A673 (cell line): ENCODE results near the gene NUFIP1. TPM values are rescaled to one million over a fixed set of nuclear protein-coding genes. Genes with fewer than 3 reads are reported as not detected.
"Not testable (repeated sequence)": the region's sequence is repeated elsewhere in the genome, so short reads cannot be mapped to it uniquely, and the experiment has no call there.

ENCODE experiments used
- BruUV-seq: library from RNA; stranded (reverse); fragments of 400-500 nt; replicated peaks from 2 replicates; lab custom pipeline; 2021; lab: Mats Ljungman, UMichigan
- CTCF ChIA-PET: fragments of 300-600 bp; sonication (Branson Sonifier 250); formaldehyde crosslinking; loops from one replicate; lab custom pipeline; 2022; ENCODE audit warnings: antibody characterized with exemption; lab: Charles Lee
- POLR2A ChIA-PET: fragments of 300-600 bp; sonication (Branson Sonifier 250); formaldehyde crosslinking; loops from one replicate; lab custom pipeline; 2022; ENCODE audit warnings: antibody characterized with exemption; ENCODE audit not compliant: low non-redundant PET; lab: Charles Lee
- DNase-seq: peaks from one replicate; pipeline ENCODE4 v3.0.0-alpha.2; 2015; ENCODE audit warnings: low spot score
- H3K27ac ChIP-seq: fragments of 200-600 bp; sonication (generic); 2 replicates; pipeline ENCODE4 v1.5.1; 2016; ENCODE audit warnings: mixed run types, low read depth, mild to moderate bottlenecking, mixed read lengths, antibody characterized with exemption, low read length; ENCODE audit not compliant: poor library complexity, severe bottlenecking
- H3K27me3 ChIP-seq: fragments of 200-600 bp; sonication (generic); replicated peaks from 2 replicates; pipeline ENCODE4 v1.6.1; 2017; ENCODE audit warnings: mixed run types, low read depth, mild to moderate bottlenecking, mixed read lengths, antibody characterized with exemption, low read length; ENCODE audit not compliant: insufficient read depth, poor library complexity
- H3K36me3 ChIP-seq: fragments of 200-600 bp; sonication (generic); 2 replicates; pipeline ENCODE4 v1.6.1; 2016; ENCODE audit warnings: mixed run types, mild to moderate bottlenecking, mixed read lengths, antibody characterized with exemption, low read length; ENCODE audit not compliant: insufficient read depth, poor library complexity, severe bottlenecking
- H3K4me1 ChIP-seq: fragments of 200-600 bp; sonication (generic); 2 replicates; pipeline ENCODE4 v1.6.1; 2017; ENCODE audit warnings: mixed run types, mild to moderate bottlenecking, mixed read lengths, antibody characterized with exemption, low read length; ENCODE audit not compliant: insufficient read depth, poor library complexity, severe bottlenecking
- H3K4me3 ChIP-seq: fragments of 200-600 bp; sonication (generic); 2 replicates; pipeline ENCODE4 v1.5.1; 2016; ENCODE audit warnings: low read depth, mixed run types, mild to moderate bottlenecking, mixed read lengths, low read length; ENCODE audit not compliant: poor library complexity, severe bottlenecking
- H3K9me3 ChIP-seq: fragments of 200-600 bp; sonication (generic); 2 replicates; pipeline ENCODE4 v1.6.1; 2016; ENCODE audit warnings: mixed run types, low read depth, mild to moderate bottlenecking, mixed read lengths, antibody characterized with exemption, low read length; ENCODE audit not compliant: poor library complexity, severe bottlenecking
- CTCF ChIP-seq: fragments of 300-800, 200-600 bp; sonication (generic); conservative IDR thresholded peaks from 2 replicates; pipeline ENCODE4 v1.5.1; 2017; ENCODE audit warnings: low read depth, mild to moderate bottlenecking, antibody characterized with exemption, low read length, moderate library complexity, mixed read lengths
- EZH2 ChIP-seq: fragments of 200-600 bp; sonication (generic); IDR thresholded peaks from 2 replicates; pipeline ENCODE4 v1.6.1; 2017; ENCODE audit warnings: borderline replicate concordance, low read depth, mild to moderate bottlenecking, mixed read lengths, antibody characterized with exemption, low read length; ENCODE audit not compliant: poor library complexity, severe bottlenecking
- intact Hi-C: fragments of 100-400 bp; cut with micrococcal nuclease; formaldehyde crosslinking; loops from one replicate; pipeline ENCODE4 v1.10.0; 2022; ENCODE audit not compliant: unreplicated experiment
- total RNA-seq: library from RNA; stranded (reverse); gene quantifications from 2 replicates; pipeline ENCODE4 v1.2.3, GENCODE V29; 2021

Gene NUFIP1
- total RNA-seq, 1 experiment from 2014 or later = 13.4 TPM

DNA sequence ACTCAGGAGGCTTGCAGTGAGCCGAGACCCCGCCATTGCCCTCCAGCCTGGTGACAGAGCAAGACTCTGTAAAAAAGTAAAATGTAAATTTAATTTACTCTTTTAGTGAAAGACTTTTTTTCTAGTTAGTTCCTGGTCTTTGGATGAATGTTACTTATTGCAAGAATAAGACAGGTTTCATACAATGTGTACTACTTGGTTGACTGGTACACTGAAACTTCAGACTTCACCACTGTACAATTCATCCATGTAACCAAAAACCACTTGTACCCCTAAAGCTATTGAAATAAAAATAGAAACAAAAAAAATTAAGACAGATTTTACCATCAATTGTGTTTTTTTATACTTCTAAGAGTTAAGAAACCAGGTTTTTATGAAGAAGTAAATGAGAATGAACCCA, 35.6 kb upstream of the NUFIP1 start:
- CTCF ChIA-PET = no interaction called here
- Histone ChIP-seq H3K27ac (no peak overlapping the region), H3K27me3 (no peaks in the 10 kb centered on the region), H3K9me3 (no peaks in the 10 kb centered on the region), H3K4me3 (no peak overlapping the region), H3K4me1 (no peaks in the 10 kb centered on the region), H3K36me3 (peaks cover 32% of the 10 kb centered on the region)
- intact Hi-C loops = no loop called here
- no TSS peak for BruUV-seq
- TF ChIP-seq CTCF (no peak), EZH2 (no peak)
- POLR2A ChIA-PET = no interaction called here
- DNase-seq = no peak

GRCh38 chr13:45021250-45021649, 32.0 kb upstream of the NUFIP1 start:
- H3K4me3 ChIP-seq = no peak overlapping the region
- intact Hi-C loops = no loop called here
- no peaks in the 10 kb centered on the region for H3K27me3 ChIP-seq
- H3K9me3 ChIP-seq = no peaks in the 10 kb centered on the region
- no peak overlapping the region for H3K27ac ChIP-seq
- no TSS peak for BruUV-seq
- CTCF ChIA-PET = no interaction called here
- no peak for DNase-seq
- no peak for TF ChIP-seq CTCF
- no peak for TF ChIP-seq EZH2
- POLR2A ChIA-PET = no interaction called here
- H3K4me1 ChIP-seq = no peaks in the 10 kb centered on the region
- peaks cover 28% of the 10 kb centered on the region for H3K36me3 ChIP-seq

- H3K27me3 ChIP-seq, CTCF ChIA-PET, intact Hi-C loops, POLR2A ChIA-PET, H3K4me3 ChIP-seq, BruUV-seq, H3K9me3 ChIP-seq, DNase-seq, H3K27ac ChIP-seq, H3K4me1 ChIP-seq: not testable (repeated sequence)
- peaks cover 31% of the 10 kb centered on the region for H3K36me3 ChIP-seq
These were observed 30.7 kb upstream of the NUFIP1 start for GRCh38 chr13:45019981-45020380.

GRCh38 chr13:45016792-45017425, 27.6 kb upstream of the NUFIP1 start:
- BruUV-seq = no TSS peak
- intact Hi-C loops = no loop called here
- Histone ChIP-seq H3K4me3 (no peak overlapping the region), H3K36me3 (peaks cover 28% of the 10 kb centered on the region), H3K9me3 (no peaks in the 10 kb centered on the region), H3K27ac (no peak overlapping the region), H3K27me3 (no peaks in the 10 kb centered on the region), H3K4me1 (no peaks in the 10 kb centered on the region)
- no peak for DNase-seq
- CTCF ChIA-PET = no interaction called here
- POLR2A ChIA-PET = no interaction called here
- TF ChIP-seq EZH2 (no peak), CTCF (no peak)
